Measurements from ENCODE around the gene SRPK2. TPM values are rescaled to one million over a fixed set of nuclear protein-coding genes. Genes with fewer than 3 reads are reported as not detected.
"Not testable (repeated sequence)": the region's sequence is repeated elsewhere in the genome, so short reads cannot be mapped to it uniquely, and the experiment has no call there.

The SRPK2 gene
- total RNA-seq, 1 donor from 2014 or later = 56.4 TPM

DNA sequence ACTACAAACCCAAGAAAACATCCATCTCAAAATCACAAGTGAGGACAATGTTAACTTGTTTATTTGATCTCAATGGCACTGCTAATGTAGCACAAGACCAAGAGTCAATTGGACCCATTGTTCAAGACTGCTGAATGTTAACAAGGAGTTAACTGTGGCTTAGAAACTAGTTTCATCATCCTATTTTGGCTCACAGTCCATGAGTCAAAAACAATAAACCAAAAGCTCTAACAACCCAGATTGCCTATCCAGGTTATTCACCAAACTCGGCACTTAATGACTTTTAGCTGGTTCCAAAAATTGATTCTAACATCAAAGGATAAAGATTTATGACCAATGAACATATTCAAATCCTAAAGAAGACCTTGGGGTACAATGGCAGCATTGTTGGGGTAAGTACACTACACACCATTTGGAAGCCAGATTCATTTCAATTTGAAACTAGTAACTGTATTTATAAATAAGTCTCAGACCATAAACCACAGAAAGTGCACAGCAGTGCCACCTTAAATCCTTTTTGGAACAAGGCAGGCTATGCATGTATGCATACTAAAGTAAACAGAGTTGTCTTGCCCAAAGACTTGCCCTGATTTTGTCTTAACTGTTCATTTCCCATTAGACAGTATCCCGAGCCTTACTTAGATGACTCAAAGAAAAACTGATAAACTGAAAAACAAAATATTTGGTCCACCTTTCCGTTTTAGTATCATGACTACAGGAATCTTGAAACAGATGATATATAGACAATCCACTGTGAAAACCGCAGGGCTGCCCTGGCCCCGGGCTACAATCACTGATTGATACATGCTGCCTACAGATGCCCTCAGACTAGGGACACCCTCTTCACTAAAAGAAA, 84.5 kb downstream of the SRPK2 start:
- Mint-ChIP-seq H3K4me3 (no peak overlapping the region), H3K27ac (no peak overlapping the region), H3K4me1 (ENCODE audit: low read depth) (peaks cover 60% of the 10 kb centered on the region), H3K9me3 (no peaks in the 10 kb centered on the region), H3K27me3 (ENCODE audit: insufficient read depth) (no peaks in the 10 kb centered on the region), H3K36me3 (ENCODE audit: low read depth) (peaks cover 5% of the 10 kb centered on the region)
- no peak for DNase-seq (ENCODE audit: low spot score)
- intact Hi-C loops (cut with micrococcal nuclease) = no loop called here

DNA sequence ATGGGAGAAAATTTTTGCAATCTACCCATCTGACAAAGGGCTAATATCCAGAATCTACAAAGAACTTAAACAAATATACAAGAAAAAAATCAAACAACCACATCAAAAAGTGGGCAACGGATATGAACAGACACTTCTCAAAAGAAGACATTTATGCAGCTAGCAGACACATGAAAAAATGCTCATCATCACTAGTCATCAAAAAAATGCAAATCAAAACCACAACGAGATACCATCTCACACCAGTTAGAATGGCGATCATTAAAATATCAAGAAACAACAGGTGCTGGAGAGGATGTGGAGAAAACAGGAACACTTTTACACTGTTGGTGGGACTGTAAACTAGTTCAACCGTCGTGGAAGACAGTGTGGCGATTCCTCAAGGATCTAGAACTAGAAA, 88.1 kb downstream of the SRPK2 start:
- H3K27ac Mint-ChIP-seq = peak overlapping the region; percentile 18
- DNase-seq (ENCODE audit: low spot score); H3K9me3 Mint-ChIP-seq; intact Hi-C loops (cut with micrococcal nuclease); H3K27me3 Mint-ChIP-seq (ENCODE audit: insufficient read depth); H3K4me3 Mint-ChIP-seq; H3K36me3 Mint-ChIP-seq (ENCODE audit: low read depth): not testable (repeated sequence)
- H3K4me1 Mint-ChIP-seq (ENCODE audit: low read depth) = peaks cover 60% of the 10 kb centered on the region

DNA sequence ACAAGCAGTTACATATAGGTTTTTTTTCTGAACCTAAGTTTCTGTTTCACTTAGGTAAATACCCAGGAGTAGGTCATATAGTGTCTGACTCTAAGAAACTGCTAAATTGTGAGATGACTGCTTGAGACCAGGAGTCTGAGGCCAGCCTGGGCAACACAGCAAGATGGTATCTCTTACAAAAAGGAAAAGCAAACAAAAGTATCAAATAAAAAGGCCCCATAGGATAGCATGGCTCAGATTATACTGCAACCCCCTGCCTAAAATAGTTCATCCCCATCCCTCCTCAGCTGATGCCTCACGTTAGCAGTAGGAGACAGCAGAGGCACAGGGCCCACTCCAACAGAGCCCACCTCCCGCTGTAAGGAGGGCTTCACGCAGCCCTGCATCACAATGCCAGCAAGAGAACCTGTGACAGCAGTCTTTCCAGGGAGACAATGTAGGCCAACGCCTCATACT, 90.3 kb downstream of the SRPK2 start:
- Mint-ChIP-seq H3K27me3 (ENCODE audit: insufficient read depth) (no peaks in the 10 kb centered on the region), H3K36me3 (ENCODE audit: low read depth) (peaks cover 5% of the 10 kb centered on the region), H3K4me3 (peak overlapping the region; percentile 19), H3K27ac (peak overlapping the region; percentile 82), H3K9me3 (no peaks in the 10 kb centered on the region), H3K4me1 (ENCODE audit: low read depth) (peaks cover 53% of the 10 kb centered on the region)
- intact Hi-C loops (cut with micrococcal nuclease) = loop anchor here (1.0 to 10.0 kb wide), 10 partner anchors 8 to 1876 kb away; partner anchors contain the start of gene SRPK2
- DNase-seq (ENCODE audit: low spot score) = no peak

GRCh38 chr7:105297985-105298384, 90.7 kb downstream of the SRPK2 start:
- peak overlapping the region; percentile 19 for H3K4me3 Mint-ChIP-seq
- intact Hi-C loops (cut with micrococcal nuclease) = loop anchor here (1.0 to 10.0 kb wide), 10 partner anchors 8 to 1877 kb away; partner anchors contain the start of gene SRPK2
- no peaks in the 10 kb centered on the region for H3K9me3 Mint-ChIP-seq
- peak overlapping the region; percentile 82 for H3K27ac Mint-ChIP-seq
- no peaks in the 10 kb centered on the region for H3K27me3 Mint-ChIP-seq (ENCODE audit: insufficient read depth)
- H3K4me1 Mint-ChIP-seq (ENCODE audit: low read depth) = peaks cover 53% of the 10 kb centered on the region
- peaks cover 5% of the 10 kb centered on the region for H3K36me3 Mint-ChIP-seq (ENCODE audit: low read depth)
- no peak for DNase-seq (ENCODE audit: low spot score)

DNA sequence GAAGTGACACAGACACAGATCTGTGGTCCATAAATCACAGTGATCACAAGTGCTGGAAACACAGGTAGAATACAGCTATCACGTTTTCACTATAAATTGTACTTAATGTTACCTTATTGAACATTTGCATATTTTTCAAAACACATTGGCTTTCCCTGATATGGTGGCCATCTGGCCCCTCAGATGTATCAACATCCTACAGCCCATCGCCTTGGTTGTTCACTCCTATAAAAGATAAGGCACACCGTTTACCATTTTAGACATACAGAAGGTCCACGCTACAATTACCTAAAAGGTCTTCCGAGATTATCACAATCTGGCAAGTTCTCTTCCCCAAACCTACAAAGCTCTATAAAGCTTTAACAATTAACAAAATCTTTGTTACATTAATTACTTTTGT, 91.4 kb downstream of the SRPK2 start:
- no peak for DNase-seq (ENCODE audit: low spot score)
- H3K4me1 Mint-ChIP-seq (ENCODE audit: low read depth) = peaks cover 53% of the 10 kb centered on the region
- no peak overlapping the region for H3K4me3 Mint-ChIP-seq
- no peaks in the 10 kb centered on the region for H3K9me3 Mint-ChIP-seq
- H3K27me3 Mint-ChIP-seq (ENCODE audit: insufficient read depth) = no peaks in the 10 kb centered on the region
- intact Hi-C loops (cut with micrococcal nuclease) = loop anchor here (5.0 to 10.0 kb wide), 3 partner anchors 90 to 1877 kb away; no protein-coding TSS in a partner anchor
- H3K36me3 Mint-ChIP-seq (ENCODE audit: low read depth) = peaks cover 5% of the 10 kb centered on the region
- H3K27ac Mint-ChIP-seq = peak overlapping the region; percentile 61

DNA sequence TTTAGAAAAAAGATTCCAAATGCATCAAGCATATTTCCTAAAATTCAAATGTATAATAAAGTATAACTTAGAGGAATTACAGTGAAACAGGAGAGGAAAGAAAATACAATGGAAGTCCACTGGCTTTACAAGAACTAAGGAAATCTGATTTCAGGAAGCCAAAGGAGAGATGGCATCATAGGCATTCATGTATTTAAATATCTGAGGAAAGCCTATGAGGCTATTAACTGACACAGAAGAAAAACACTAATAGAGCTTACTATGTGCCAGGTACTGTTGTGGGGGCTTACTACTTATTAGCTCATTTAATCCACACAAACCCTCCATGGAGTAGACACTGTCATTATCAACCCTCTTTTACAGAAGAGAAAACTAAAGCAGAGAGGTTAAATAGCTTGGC, 92.2 kb downstream of the SRPK2 start:
- Mint-ChIP-seq H3K4me3 (no peak overlapping the region), H3K27me3 (ENCODE audit: insufficient read depth) (no peaks in the 10 kb centered on the region), H3K27ac (no peak overlapping the region), H3K36me3 (ENCODE audit: low read depth) (peaks cover 1% of the 10 kb centered on the region), H3K9me3 (no peaks in the 10 kb centered on the region), H3K4me1 (ENCODE audit: low read depth) (peaks cover 53% of the 10 kb centered on the region)
- DNase-seq (ENCODE audit: low spot score) = no peak
- intact Hi-C loops (cut with micrococcal nuclease) = loop anchor here (5.0 to 10.0 kb wide), 3 partner anchors 89 to 1878 kb away; no protein-coding TSS in a partner anchor

GRCh38 chr7:105295596-105296352, 92.9 kb downstream of the SRPK2 start:
- H3K27me3 Mint-ChIP-seq (ENCODE audit: insufficient read depth) = no peaks in the 10 kb centered on the region
- H3K4me3 Mint-ChIP-seq = no peak overlapping the region
- H3K36me3 Mint-ChIP-seq (ENCODE audit: low read depth) = peaks cover 1% of the 10 kb centered on the region
- no peaks in the 10 kb centered on the region for H3K9me3 Mint-ChIP-seq
- intact Hi-C loops (cut with micrococcal nuclease) = loop anchor here (5.0 to 10.0 kb wide), 3 partner anchors 88 to 1879 kb away; no protein-coding TSS in a partner anchor
- peaks cover 52% of the 10 kb centered on the region for H3K4me1 Mint-ChIP-seq (ENCODE audit: low read depth)
- peak overlapping the region; percentile 31 for H3K27ac Mint-ChIP-seq
- DNase-seq (ENCODE audit: low spot score) = no peak

DNA sequence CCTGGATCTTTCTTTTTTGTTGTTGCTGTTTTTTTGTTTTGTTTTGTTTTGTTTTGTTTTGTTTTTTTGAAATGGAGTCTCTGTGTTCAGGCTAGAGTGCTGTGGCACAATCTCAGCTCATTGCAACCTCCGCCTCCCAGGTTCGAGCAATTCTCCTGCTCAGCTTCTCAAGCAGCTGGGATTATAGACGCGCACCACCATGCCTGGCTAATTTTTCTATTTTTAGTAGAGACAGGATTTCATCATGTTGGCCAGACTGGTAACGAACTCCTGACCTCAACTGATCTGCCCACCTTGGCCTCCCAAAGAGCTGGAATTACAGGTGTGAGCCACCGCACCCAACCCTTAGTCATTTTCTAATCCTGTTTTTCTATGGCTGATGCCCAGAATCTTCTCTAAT, 94.2 kb downstream of the SRPK2 start:
- not testable (repeated sequence) for H3K4me3 Mint-ChIP-seq; H3K9me3 Mint-ChIP-seq; DNase-seq (ENCODE audit: low spot score); H3K36me3 Mint-ChIP-seq (ENCODE audit: low read depth); H3K27ac Mint-ChIP-seq; H3K27me3 Mint-ChIP-seq (ENCODE audit: insufficient read depth)
- intact Hi-C loops (cut with micrococcal nuclease) = loop anchor here (10.0 kb wide), 1 partner anchor 1880 kb away; no protein-coding TSS in a partner anchor
- H3K4me1 Mint-ChIP-seq (ENCODE audit: low read depth) = peaks cover 47% of the 10 kb centered on the region

DNA sequence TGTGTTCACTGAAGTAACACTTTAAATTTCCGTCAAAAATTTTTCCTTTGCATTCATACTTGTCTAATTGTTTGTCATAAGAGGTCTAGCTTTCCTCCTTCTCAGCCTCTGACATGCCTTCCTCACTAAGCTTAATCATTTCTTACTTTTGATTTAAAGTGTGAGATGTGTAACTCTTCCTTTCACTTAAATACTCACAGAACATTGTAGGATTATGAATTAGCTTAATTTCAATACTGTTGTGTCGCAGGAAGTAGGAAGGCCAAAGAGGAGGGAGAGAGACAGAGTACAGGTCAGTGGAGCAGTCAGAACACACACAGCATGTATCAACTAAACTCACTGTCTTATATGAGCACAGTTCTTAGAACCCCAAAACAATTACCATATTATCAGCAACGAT, 99.0 kb downstream of the SRPK2 start:
- H3K4me3 Mint-ChIP-seq = no peak overlapping the region
- H3K9me3 Mint-ChIP-seq = no peaks in the 10 kb centered on the region
- peak overlapping the region; percentile 30 for H3K27ac Mint-ChIP-seq
- no peak for DNase-seq (ENCODE audit: low spot score)
- peaks cover 13% of the 10 kb centered on the region for H3K4me1 Mint-ChIP-seq (ENCODE audit: low read depth)
- intact Hi-C loops (cut with micrococcal nuclease) = loop anchor here (1.0 to 10.0 kb wide), 3 partner anchors 9 to 1885 kb away; no protein-coding TSS in a partner anchor
- no peaks in the 10 kb centered on the region for H3K36me3 Mint-ChIP-seq (ENCODE audit: low read depth)
- no peaks in the 10 kb centered on the region for H3K27me3 Mint-ChIP-seq (ENCODE audit: insufficient read depth)

GRCh38 chr7:105286441-105286840, 102.3 kb downstream of the SRPK2 start:
- H3K27ac Mint-ChIP-seq = no peak overlapping the region
- DNase-seq (ENCODE audit: low spot score) = no peak
- no peaks in the 10 kb centered on the region for H3K36me3 Mint-ChIP-seq (ENCODE audit: low read depth)
- H3K9me3 Mint-ChIP-seq = no peaks in the 10 kb centered on the region
- peaks cover 13% of the 10 kb centered on the region for H3K4me1 Mint-ChIP-seq (ENCODE audit: low read depth)
- H3K27me3 Mint-ChIP-seq (ENCODE audit: insufficient read depth) = no peaks in the 10 kb centered on the region
- intact Hi-C loops (cut with micrococcal nuclease) = no loop called here
- no peak overlapping the region for H3K4me3 Mint-ChIP-seq

- no peaks in the 10 kb centered on the region for H3K9me3 Mint-ChIP-seq
- H3K27me3 Mint-ChIP-seq (ENCODE audit: insufficient read depth) = no peaks in the 10 kb centered on the region
- no peak overlapping the region for H3K4me3 Mint-ChIP-seq
- no peak for DNase-seq (ENCODE audit: low spot score)
- H3K4me1 Mint-ChIP-seq (ENCODE audit: low read depth) = peaks cover 13% of the 10 kb centered on the region
- no peaks in the 10 kb centered on the region for H3K36me3 Mint-ChIP-seq (ENCODE audit: low read depth)
- intact Hi-C loops (cut with micrococcal nuclease) = no loop called here
- no peak overlapping the region for H3K27ac Mint-ChIP-seq
Observed at GRCh38 chr7:105285118-105285874, 103.4 kb downstream of the SRPK2 start.

- Mint-ChIP-seq H3K4me1 (ENCODE audit: low read depth) (peaks cover 11% of the 10 kb centered on the region), H3K4me3 (no peak overlapping the region), H3K9me3 (no peaks in the 10 kb centered on the region)
Observed at GRCh38 chr7:105284014-105284413, 104.7 kb downstream of the SRPK2 start.

More at GRCh38 chr7:105284014-105284413, 104.7 kb downstream of the SRPK2 start:
- Mint-ChIP-seq H3K27me3 (ENCODE audit: insufficient read depth) (no peaks in the 10 kb centered on the region), H3K36me3 (ENCODE audit: low read depth) (no peaks in the 10 kb centered on the region), H3K27ac (no peak overlapping the region)
- no peak for DNase-seq (ENCODE audit: low spot score)
- intact Hi-C loops (cut with micrococcal nuclease) = no loop called here

Data from activated T-helper 1 cell treated with anti-CD3 and anti-CD28 coated beads, Interleukin-12 subunit alpha, Interleukin-12 subunit beta, Interleukin-2, Interleukin-4 antibody, amounts not matched to agents 30 ng/mL and 10 ng/mL and 1 ng/mL, durations not matched to agents 14 hours and 24 hours and 36 hours (primary cell).